T1000 (cell line): Measurements from ENCODE around the gene RPS3.
"Not testable (repeated sequence)": the region's sequence is repeated elsewhere in the genome, so short reads cannot be mapped to it uniquely, and the experiment has no call there.

ENCODE experiments used
- DNase-seq: peaks from one replicate; lab custom pipeline; 2025; ENCODE audit warnings: mixed read lengths; lab: John Stamatoyannopoulos, UW

RPS3 gene

DNA sequence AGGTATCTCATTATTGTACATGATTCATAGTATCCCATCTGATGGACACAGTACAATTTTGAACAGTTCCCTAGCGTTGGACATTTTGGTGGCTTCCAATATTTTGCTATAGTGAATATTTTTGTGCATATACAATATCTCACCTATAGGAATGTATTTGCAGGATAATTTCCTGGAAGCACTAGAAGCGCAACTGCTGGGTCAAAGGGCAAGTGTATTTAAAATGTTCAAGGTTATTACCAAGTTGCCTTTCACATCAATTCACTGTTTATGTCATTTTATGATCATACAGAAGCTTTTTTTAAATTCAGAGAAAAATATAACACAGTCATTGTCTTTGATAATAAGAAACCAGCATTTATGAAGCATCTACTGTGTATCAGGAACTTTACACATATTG is 19.1 kb upstream of the RPS3 start:
- DNase-seq, result no peak

- DNase-seq, result no peak
Observed at GRCh38 chr11:75380716-75381420, 18.4 kb upstream of the RPS3 start.

DNA sequence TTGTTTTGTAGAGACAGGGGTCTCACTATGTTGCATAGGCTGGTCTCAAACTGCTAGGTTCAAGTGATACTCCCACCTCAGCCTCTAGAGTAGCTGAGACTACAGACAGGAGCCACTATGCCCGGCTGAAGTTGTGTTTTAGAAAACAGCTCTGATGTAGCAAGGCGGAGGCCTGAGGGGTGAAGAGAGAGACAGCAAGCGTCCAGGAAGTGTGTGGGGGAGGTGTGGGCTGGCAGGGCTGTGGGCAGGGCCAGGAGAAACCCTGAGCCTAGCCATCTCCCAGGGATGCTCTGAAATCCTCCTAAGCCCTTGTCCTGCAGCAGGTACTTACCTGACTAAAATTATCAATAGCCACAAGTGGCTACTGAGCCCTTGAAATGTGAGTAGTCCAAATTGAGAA is 16.1 kb upstream of the RPS3 start:
- DNase-seq, result no peak

- DNase-seq, result peak; percentile 60
Observed at GRCh38 chr11:75384438-75385080, 14.8 kb upstream of the RPS3 start.

DNA sequence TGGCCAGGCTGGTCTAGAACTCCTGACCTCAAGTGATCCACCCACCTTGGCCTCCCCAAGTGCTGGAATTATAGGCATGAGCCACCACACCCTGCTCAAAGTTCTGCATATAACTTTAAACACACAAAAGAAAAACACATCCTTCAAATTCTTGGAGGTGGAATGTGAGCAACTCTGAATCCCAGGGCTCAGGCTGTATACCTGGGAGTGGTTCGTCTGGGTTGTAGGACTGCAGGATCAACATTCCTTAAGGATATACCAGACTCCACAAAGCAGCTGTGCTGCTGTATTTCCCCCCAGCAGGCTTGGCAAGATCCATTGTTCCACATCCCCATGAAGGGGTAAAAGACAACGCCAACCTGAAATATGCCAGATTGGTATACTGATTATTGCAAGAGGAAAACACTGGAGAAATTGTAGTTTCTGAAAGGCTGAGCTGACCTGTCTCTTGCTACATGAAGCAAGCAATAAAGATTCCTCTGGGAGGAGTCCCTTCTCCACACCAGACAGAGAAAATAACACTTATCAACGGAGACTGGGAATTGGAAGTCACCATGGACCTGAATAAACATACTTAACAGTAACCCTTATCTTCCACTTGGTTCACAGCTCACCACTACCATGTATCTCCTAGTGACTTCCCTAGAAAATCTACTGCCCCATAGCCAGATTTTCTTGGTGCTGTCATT is 12.2 kb upstream of the RPS3 start:
- DNase-seq, result no peak

GRCh38 chr11:75387736-75388294 is 11.5 kb upstream of the RPS3 start:
- DNase-seq, result no peak

- peak; percentile 49 for DNase-seq
Observed at GRCh38 chr11:75388386-75389275, 10.7 kb upstream of the RPS3 start.

DNA sequence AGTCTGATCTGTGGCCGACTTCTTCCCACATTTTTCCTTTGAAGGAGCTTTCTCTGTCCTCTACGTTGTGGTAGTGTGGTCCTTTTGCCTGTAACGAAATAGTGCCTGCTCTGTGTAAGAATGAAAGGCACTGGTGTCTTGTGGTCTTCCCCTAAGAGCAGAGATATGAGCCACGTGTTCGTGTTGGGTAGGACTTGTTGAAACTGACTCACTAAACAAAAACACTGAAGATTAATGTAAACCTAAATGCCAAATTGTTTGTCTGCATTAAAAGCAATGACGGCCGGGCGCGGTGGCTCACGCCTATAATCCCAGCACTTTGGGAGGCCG is 10.1 kb upstream of the RPS3 start:
- no peak for DNase-seq

- no peak for DNase-seq
Observed at GRCh38 chr11:75389925-75390324, 9.4 kb upstream of the RPS3 start.

GRCh38 chr11:75394085-75394840 is 5.1 kb upstream of the RPS3 start:
- DNase-seq, result no peak

DNA sequence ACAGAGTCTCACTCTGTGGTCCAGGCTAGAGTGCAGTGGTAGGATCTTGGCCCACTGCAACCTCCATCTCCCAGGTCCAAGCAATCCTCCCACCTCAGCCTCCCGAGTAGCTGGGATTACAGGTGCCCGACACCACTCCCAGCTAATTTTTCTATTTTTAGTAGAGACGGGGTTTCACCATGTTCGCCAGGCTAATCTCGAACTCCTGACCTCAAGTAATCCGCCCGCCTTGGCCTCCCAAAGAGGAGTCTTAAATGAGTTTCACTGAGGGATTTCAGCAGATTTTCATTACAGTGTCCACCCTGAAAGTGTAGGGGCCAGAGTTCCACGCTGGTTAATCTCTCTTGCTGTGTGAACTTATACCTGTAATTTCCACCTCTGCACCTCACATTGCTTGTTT is 412 bp upstream of the RPS3 start:
- DNase-seq, result no peak

DNA sequence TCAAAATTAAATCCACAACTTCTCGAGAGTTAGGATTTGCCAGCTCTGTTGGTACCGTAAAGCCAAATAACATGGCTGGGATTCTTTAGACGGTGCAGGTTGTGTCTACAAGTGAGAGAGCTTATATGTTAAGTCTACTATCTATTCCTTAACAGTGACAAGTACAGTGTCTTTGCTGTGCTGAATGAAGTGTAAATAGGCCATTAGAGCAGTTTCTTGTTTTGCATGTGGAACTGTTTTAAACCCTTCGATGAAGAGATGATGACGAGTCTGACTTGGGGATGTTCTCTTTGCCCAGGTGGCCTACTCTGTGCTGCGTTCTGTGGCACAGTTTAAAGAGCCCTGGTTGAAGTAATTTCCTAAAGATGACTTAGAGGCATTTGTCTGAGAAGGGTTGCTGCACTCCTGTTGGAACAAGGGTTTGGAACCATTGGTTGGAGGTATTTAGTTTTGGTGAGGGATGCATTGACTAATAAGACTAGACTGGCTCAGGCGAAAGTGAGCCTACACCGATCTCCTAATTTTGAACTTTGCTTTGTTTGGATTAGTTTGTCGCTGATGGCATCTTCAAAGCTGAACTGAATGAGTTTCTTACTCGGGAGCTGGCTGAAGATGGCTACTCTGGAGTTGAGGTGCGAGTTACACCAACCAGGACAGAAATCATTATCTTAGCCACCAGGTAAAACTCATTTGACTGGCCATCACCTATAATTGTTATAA is 988 bp downstream of the RPS3 start:
- no peak for DNase-seq

- DNase-seq, result no peak
Observed at GRCh38 chr11:75402002-75402773, 2.9 kb downstream of the RPS3 start.

DNA sequence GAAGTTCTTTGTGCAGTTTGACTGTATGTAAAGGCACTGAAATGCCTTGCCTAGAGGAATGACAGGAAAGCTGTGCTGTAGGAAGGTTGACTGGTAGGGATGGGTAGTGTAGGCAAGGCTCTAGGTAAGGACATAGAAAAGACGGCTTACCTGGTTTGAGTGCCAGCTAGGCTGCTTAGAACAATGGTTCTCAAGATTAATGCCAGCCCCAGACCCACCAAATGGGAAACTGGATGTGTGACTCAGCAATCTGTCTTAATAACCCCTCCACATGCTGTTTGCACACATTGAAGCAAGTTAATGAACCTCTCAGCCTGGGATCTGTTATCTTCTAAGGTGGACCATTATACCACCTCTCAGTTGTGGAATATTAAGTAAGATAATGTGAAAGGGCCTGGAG is 3.7 kb downstream of the RPS3 start:
- DNase-seq, result no peak

GRCh38 chr11:75403983-75404658 is 4.8 kb downstream of the RPS3 start:
- no peak for DNase-seq

GRCh38 chr11:75406338-75406777 is 7.0 kb downstream of the RPS3 start:
- DNase-seq, result no peak

DNA sequence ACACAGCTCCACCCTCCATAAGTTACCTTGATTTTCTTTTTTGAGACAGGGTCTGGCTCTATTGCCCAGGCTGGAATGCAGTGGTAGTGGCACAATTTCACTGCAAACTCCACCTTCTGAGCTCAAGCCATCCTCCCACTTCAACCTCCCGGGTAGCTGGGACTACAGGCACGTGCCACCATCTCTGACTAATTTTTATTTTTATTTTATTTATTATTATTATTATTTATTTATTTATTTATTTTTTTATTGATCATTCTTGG is 9.6 kb downstream of the RPS3 start:
- DNase-seq, result no peak

- not testable (repeated sequence) for DNase-seq
Observed at GRCh38 chr11:75409971-75410370, 10.7 kb downstream of the RPS3 start.

DNA sequence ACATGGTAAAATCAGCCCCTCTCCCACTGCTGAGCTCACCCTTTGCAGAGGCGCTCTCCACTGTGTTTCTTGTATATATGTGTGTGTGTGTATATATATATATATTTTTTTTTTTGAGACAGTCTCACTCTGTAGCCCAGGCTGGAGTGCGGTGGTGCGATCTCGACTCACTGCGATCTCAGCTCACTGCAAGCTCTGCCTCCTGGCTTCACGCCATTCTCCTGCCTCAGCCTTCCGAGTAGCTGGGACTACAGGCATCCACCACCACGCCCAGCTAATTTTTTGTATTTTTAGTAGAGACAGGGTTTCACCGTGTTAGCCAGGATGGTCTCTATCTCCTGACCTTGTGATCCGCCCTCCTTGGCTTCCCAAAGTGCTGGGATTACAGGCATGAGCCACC is 13.8 kb downstream of the RPS3 start:
- not testable (repeated sequence) for DNase-seq

DNA sequence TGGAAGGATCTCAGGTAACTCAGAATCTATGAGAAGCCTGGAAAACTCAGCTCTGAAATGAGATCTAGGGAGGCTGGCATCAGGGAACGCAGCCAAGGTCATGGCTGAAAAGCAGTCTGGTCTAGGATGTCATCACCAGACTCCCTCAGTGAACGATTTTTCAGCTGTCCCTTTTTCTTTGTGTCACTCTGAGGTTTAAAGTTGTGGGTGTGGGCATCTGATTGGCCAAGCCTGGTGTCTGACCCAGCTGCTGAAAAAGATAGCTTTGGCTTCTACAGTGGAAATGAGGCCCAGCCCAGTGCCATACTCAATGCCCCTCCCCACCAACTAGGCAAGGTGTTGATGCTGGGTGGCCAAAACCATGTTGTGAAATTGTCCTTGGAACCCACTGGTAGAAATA is 14.5 kb downstream of the RPS3 start:
- DNase-seq, result no peak
